GM06990 (cell line): Measurements from ENCODE around the gene ZNF653.

Experiments
- DNase-seq: peaks from one replicate; pipeline ENCODE4 v3.0.0-alpha.2; 2011; ENCODE audit not compliant: insufficient read length; ENCODE audit errors: extremely low read depth
- H3K27me3 ChIP-seq: replicated peaks from 2 replicates; pipeline ENCODE4 v1.6.0; 2011; ENCODE audit warnings: low read length; ENCODE audit not compliant: control insufficient read depth, insufficient read depth
- H3K36me3 ChIP-seq: 2 replicates; pipeline ENCODE4 v1.5.1; 2011; ENCODE audit warnings: low read length; ENCODE audit not compliant: control insufficient read depth, insufficient read depth
- H3K4me3 ChIP-seq: replicated peaks from 2 replicates; pipeline ENCODE4 v1.5.1; 2011; ENCODE audit warnings: low read depth, mild to moderate bottlenecking, control low read depth, low read length
- CTCF ChIP-seq: IDR thresholded peaks from 2 replicates; pipeline ENCODE4 v1.5.1; 2011; ENCODE audit warnings: low read length, control low read depth, mild to moderate bottlenecking, inconsistent platforms; ENCODE audit not compliant: insufficient read depth, poor library complexity, severe bottlenecking

The ZNF653 gene

GRCh38 chr19:11482384-11483050, 23.1 kb downstream of the ZNF653 start:
- peak; percentile 95 for DNase-seq
- Histone ChIP-seq H3K27me3 (no peaks in the 10 kb centered on the region), H3K4me3 (peak overlapping the region; percentile 50), H3K36me3 (peaks cover 3% of the 10 kb centered on the region; the same call in 1 of the 2 replicates)
- TF ChIP-seq CTCF, result peak; percentile 74

GRCh38 chr19:11481534-11482383, 23.9 kb downstream of the ZNF653 start:
- Histone ChIP-seq H3K4me3 (peak overlapping the region; percentile 50), H3K27me3 (no peaks in the 10 kb centered on the region), H3K36me3 (no peaks in the 10 kb centered on the region)
- TF ChIP-seq CTCF, result no peak
- DNase-seq, result peak; percentile 87

GRCh38 chr19:11480715-11481533, 24.7 kb downstream of the ZNF653 start, which contains the start of gene ELAVL3:
ELAVL3 (minus strand) TSS chr19:11481046; CDS start chr19:11480608, 438 bp downstream.
- Histone ChIP-seq H3K4me3 (peak within 1 kb of the TSS; percentile 44), H3K27me3 (no peaks in the 10 kb centered on the region), H3K36me3 (no peaks in the 10 kb centered on the region)
- TF ChIP-seq CTCF, result no peak
- DNase-seq, result no peak

GRCh38 chr19:11479898-11480714, 25.5 kb downstream of the ZNF653 start:
- Histone ChIP-seq H3K4me3 (no peak overlapping the region), H3K36me3 (no peaks in the 10 kb centered on the region), H3K27me3 (no peaks in the 10 kb centered on the region)
- DNase-seq, result no peak
- no peak for TF ChIP-seq CTCF
